ENCODE measurements around the gene FAM184A.
"Not testable (repeated sequence)": the region's sequence is repeated elsewhere in the genome, so short reads cannot be mapped to it uniquely, and the experiment has no call there.

Gene FAM184A

GRCh38 chr6:119006974-119007373, 71.5 kb downstream of the FAM184A start:
- no peak for DNase-seq

- DNase-seq: no peak
These were observed 76.4 kb downstream of the FAM184A start for GRCh38 chr6:119002069-119002468.

- DNase-seq: no peak
These were observed 78.9 kb downstream of the FAM184A start for GRCh38 chr6:118999494-119000040.

GRCh38 chr6:118997426-118997825, 81.0 kb downstream of the FAM184A start:
- not testable (repeated sequence) for DNase-seq

- no peak for DNase-seq
These were observed 82.1 kb downstream of the FAM184A start for GRCh38 chr6:118996289-118996820.

GRCh38 chr6:118993803-118994251, 84.6 kb downstream of the FAM184A start:
- DNase-seq: no peak

GRCh38 chr6:118993358-118993757, 85.1 kb downstream of the FAM184A start:
- DNase-seq: no peak

- DNase-seq: no peak
These were observed 86.2 kb downstream of the FAM184A start for GRCh38 chr6:118992186-118992795.

- no peak for DNase-seq
These were observed 92.2 kb downstream of the FAM184A start for GRCh38 chr6:118986312-118986711.

GRCh38 chr6:118985123-118985830, 93.2 kb downstream of the FAM184A start:
- no peak for DNase-seq

GRCh38 chr6:118984342-118984741, 94.1 kb downstream of the FAM184A start:
- no peak for DNase-seq

- no peak for DNase-seq
These were observed 95.9 kb downstream of the FAM184A start for GRCh38 chr6:118982575-118982911.

- no peak for DNase-seq
These were observed 96.4 kb downstream of the FAM184A start for GRCh38 chr6:118981884-118982574.

GRCh38 chr6:118980063-118980462, 98.4 kb downstream of the FAM184A start:
- DNase-seq: no peak

- no peak for DNase-seq
These were observed 103.7 kb downstream of the FAM184A start for GRCh38 chr6:118974790-118975189.

GRCh38 chr6:118971682-118972081, 106.8 kb downstream of the FAM184A start:
- no peak for DNase-seq

GRCh38 chr6:118970866-118971265, 107.6 kb downstream of the FAM184A start:
- DNase-seq: no peak

GRCh38 chr6:118968416-118968815, 110.0 kb downstream of the FAM184A start:
- DNase-seq: no peak

- DNase-seq: no peak
These were observed 111.2 kb downstream of the FAM184A start for GRCh38 chr6:118967239-118967638.

- DNase-seq: no peak
These were observed 112.6 kb downstream of the FAM184A start for GRCh38 chr6:118965843-118966370.

- DNase-seq: no peak
These were observed 113.1 kb downstream of the FAM184A start for GRCh38 chr6:118965371-118965770.

- DNase-seq: no peak
These were observed 115.5 kb downstream of the FAM184A start for GRCh38 chr6:118963003-118963402.

- DNase-seq: no peak
These were observed 118.6 kb downstream of the FAM184A start for GRCh38 chr6:118959903-118960302.

All from GOT3 (cell line).